Activated T-cell treated with anti-CD3 and anti-CD28 coated beads, Interleukin-2, amount 50 U/mL, for 48 hours (primary cell): ENCODE data around the gene YJU2.
"Not testable (repeated sequence)": the region's sequence is repeated elsewhere in the genome, so short reads cannot be mapped to it uniquely, and the experiment has no call there.

ENCODE experiments used
- DNase-seq, 2 experiments: peaks; one replicate each; pipeline ENCODE4 v3.0.0-alpha.2; 2020

Gene YJU2

GRCh38 chr19:4229179-4229931 lies 17.5 kb upstream of the YJU2 start, which contains the start of gene EBI3:
Gene EBI3 (plus strand): TSS chr19:4229523. CDS start chr19:4229551, 28 bp downstream.
- peak; percentile 74 to 81 for DNase-seq

DNA sequence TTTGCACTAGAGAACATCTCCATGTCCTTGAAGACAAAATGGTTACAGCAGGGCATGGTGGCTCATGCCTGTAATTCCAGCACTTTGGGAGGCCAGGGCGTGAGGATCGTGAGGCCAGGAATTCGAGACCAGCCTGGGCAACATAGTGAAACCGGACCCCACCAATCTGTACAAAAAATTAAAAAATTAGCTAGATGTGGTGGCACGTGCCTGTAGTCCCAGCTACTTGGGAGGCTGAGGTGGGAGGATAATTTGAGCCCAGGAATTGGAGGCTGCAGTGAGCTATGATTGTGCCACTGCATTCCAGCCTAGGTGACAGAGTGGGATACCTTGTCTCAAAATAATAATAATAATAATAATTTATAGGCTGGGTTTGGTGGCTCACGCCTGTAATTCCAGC lies 16.6 kb upstream of the YJU2 start:
- DNase-seq, result not testable (repeated sequence)

- not testable (repeated sequence) for DNase-seq
These were observed 15.4 kb upstream of the YJU2 start for GRCh38 chr19:4231521-4231920.

GRCh38 chr19:4232139-4232538 lies 14.7 kb upstream of the YJU2 start:
- DNase-seq, result not testable (repeated sequence)

- DNase-seq, result no peak
These were observed 14.1 kb upstream of the YJU2 start for GRCh38 chr19:4232614-4233281.

GRCh38 chr19:4233282-4233853 lies 13.5 kb upstream of the YJU2 start:
- DNase-seq, result peak; percentile 89 to 93

GRCh38 chr19:4234142-4234861 lies 12.6 kb upstream of the YJU2 start:
- DNase-seq, result no peak

DNA sequence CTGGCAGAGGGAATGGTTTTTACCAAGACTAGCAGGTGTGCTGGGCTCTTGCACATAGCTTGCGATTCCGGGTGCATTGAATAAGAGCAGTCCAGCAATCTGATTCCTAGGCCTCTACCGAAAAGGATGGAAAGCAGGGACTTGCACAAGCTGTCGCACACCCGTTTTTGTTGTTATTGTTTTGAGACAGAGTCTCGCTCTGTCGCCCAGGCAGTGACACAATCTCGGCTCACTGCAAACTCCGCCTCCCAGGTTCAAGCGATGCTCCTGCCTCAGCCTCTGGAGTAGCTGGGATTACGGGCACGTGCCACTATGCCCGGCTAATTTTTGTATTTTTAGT lies 12.0 kb upstream of the YJU2 start:
- no peak for DNase-seq

- not testable (repeated sequence) for DNase-seq
These were observed 9.4 kb upstream of the YJU2 start for GRCh38 chr19:4237510-4237909.

DNA sequence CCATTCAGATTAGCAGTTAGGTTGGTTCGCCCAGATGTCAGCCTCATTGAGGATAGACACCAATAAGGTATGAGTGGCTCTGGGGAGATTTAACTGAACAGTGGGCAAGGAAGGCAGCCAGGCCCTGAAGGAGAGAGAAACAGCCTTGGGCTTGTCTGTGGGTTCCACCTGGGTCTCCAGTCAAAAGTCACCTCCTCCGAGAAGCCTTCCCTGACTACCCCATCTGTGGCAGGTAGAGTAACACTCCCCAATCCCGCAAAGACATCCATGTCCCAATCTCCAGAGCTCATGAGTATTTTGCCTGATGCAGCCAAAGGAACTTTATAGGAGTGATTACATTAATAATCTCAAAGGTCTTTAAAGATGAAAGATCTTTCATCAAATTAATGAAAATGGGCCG lies 8.0 kb upstream of the YJU2 start:
- no peak for DNase-seq

DNA sequence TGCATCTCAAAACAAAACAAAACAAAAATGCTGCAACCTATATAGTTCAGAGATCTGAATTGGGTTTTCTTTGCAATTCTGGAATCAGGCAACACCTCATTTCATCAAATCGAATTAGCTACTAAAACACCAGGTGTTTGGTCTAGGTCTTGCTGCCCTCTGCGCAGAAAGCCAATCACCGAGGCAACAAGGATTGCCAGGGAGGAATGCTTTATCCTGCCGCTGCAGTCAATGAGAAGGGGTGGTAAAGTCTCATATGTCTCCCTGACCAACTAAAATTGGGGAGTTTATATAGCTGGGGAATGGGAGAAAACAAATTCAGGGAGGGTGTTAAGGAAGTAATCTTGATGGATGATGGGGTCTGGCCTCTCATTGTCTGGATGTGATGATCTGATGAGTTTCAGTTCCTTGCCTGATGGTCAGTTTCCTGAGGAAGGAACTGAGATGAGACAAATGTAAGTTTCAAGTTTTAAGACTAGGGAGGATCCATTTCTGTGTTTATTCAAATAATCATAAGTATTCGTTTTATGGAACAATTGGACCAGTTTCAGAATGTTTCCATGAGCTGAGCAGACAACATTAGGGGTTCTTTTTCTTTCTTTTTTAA lies 5.0 kb upstream of the YJU2 start:
- no peak for DNase-seq

- DNase-seq, result not testable (repeated sequence)
These were observed 942 bp upstream of the YJU2 start for GRCh38 chr19:4245938-4246337.

DNA sequence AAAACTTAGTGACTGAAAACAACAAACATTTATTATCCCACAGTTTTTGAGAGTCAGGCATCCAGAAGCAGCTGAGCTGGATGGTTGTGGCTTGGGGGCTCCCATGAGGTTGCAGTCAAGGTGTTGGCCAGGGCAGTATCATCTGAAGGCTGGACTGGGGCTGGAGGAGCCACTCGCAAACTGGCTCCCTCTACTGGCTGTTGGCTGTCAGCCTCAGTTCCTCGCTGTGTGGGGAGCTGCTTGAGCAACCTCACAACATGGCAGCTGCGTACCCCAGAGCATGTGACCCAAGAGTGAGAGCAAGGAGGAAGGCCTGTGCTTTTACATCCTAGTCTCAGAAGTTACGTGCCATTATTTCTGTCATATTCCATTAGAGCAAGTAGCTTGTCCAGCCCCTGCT lies 9.7 kb downstream of the YJU2 start:
- DNase-seq, result no peak

- no peak for DNase-seq
These were observed 10.1 kb downstream of the YJU2 start for GRCh38 chr19:4257025-4257424.

- no peak for DNase-seq
These were observed 11.3 kb downstream of the YJU2 start for GRCh38 chr19:4258181-4258580.

DNA sequence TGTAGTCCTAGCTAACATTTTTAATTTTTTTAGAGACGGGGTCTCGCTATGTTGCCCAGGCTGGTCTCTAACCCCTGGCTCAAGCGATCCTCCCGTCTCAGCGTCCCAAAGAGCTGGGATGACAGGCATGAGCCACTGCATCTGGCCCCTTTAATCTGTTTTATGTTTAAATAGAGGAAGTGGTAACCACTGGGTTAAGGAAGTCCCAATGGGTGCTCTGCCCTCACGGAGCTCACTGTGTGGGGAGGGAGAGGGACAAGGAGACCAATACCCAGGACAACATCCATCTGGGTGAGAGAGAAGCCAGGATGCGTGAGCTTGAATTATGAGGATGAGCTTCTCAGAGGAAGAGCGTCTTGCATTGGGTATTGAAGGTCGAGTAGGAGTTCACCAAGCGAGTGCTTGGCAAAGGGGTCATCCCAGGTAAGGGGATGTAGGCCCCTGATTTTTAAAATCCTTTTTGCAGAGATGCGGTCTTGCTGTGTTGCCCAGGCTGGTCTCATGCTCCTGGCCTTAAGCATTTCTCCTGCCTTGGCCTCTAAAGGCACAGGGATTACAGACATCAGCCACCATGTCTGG lies 13.8 kb downstream of the YJU2 start:
- DNase-seq, result no peak

GRCh38 chr19:4264812-4265211 lies 17.9 kb downstream of the YJU2 start:
- DNase-seq, result no peak

DNA sequence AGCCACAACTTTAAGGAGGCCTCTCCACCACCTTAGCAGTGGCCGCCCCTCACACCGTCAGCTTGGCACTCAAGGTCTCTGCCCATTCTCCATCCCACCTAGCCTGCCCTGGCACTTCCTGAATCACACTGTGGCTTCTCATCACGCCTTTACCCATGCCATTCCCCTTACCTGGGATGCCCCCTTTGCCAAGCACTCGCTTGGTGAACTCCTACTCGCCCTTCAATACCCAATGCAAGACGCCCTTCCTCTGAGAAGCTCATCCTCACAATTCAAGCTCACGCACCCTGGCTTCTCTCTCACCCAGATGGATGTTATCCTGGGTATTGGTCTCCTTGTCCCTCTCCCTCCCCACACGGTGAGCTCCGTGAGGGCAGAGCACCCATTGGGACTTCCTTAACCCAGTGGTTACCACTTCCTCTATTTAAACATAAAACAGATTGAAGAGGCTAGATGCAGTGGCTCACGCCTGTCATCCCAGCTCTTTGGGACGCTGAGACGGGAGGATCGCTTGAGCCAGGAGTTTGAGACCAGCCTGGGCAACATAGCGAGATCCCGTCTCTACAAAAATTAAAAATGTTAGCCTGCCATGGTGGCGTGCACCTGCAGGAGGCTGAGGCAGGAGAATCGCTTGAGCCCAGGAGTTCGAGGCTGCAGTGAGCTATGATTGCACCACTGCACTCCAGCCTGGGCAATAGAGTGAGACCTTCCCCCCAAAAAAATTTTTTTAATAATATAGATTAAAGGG lies 19.5 kb downstream of the YJU2 start:
- no peak for DNase-seq

DNA sequence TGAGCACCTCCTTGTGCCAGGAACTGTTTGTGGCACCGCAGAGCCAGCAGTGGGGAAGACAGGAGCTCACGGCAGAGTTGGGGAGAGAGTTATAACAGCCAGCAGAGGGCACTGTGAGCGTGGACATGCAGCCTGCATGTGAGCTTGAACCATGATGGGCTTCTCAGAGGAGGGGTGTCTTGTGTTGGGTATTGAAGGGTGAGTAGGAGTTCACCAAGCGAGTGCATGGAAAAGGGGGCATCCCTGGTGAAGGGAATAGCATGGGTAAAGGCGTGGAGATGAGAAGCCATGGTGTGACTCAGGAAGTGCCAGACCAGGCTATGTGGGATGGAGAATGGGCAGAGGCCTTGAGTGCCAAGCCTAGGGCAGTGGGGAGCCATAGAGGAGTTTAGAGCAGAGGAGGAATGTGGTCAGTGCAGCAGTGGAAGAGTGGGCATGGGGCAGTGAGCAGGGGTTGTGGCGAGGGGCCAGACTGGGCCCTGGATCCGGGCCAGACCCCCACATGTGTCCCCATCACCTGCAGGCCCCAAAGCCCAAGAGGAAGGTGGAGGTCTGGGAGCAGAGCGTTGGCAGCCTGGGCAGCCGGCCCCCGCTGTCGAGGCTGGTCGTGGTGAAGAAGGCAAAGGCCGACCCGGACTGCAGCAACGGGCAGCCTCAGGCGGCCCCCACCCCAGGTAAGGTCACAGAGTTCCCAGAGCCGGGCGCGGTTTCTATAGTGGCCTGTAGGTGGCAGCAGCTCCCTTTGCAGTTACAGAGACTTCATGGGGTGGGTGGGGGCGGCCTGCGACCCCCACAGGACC lies 20.4 kb downstream of the YJU2 start:
- peak; percentile 78 to 79 for DNase-seq

DNA sequence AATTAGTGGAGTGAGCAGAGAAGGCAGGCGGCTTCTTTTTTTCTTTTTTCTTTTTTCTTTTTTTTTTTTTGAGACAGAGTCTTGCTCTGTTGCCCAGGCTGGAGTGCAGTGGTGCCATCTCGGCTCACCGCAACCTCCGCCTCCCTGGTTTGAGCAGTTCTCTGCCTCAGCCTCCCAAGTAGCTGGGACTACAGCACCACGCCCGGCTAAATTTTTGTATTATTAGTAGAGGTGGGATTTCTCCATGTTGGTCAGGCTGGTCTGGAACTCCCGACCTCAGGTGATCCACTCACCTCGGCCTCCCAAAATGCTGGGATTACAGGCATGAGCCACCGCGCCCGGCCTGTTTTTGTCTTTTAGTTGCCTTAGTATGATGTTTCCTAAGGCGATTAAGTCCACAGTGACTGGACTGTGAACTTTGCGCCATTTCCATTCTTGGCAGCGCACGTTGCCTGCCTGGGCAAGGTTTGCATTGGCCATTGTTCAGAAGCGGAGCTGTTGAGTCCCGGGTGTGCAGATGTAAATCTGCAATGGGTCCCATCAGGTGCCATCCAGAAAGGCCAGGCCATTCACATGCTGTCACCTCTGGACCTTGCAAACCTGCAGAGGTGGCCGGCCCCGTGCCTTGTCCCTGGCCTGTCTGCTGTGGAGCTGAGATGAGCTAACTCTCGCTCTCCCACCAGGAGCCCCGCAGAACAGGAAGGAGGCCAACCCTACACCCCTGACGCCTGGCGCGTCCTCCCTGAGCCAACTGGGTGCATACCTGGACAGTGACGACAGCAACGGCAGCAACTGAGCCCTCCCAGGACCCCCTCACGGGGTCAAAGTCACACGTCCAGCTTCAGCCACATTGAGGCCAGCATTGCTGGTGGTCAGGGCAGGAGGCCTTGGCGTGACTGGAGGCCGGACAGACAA lies 21.3 kb downstream of the YJU2 start:
- no peak for DNase-seq
